HG03439 (cell line): ENCODE data around the gene RNPS1.
A peak's percentile ranks its signal among the peaks of the same experiment; 100 is the strongest.

ENCODE experiments used
- ATAC-seq: cut with Tn5 transposase; IDR thresholded peaks from one replicate; pipeline ENCODE4 v1.9.1; 2021; ENCODE audit warnings: mild to moderate bottlenecking, moderate library complexity; ENCODE audit not compliant: unreplicated experiment

RNPS1 gene

GRCh38 chr16:2236337-2237101, 31.4 kb downstream of the RNPS1 start, which contains the start of gene DNASE1L2:
TSS of gene DNASE1L2 (plus strand) at chr16:2236444. CDS start at chr16:2236817, 373 bp downstream.
- ATAC-seq, result no peak

- ATAC-seq, result no peak
Observed at GRCh38 chr16:2235695-2236336, 32.1 kb downstream of the RNPS1 start.

- no peak for ATAC-seq
Observed at GRCh38 chr16:2235234-2235651, 32.7 kb downstream of the RNPS1 start.

GRCh38 chr16:2234813-2235170, 33.1 kb downstream of the RNPS1 start:
- no peak for ATAC-seq

GRCh38 chr16:2233872-2234812, 33.8 kb downstream of the RNPS1 start:
- ATAC-seq, result no peak

- ATAC-seq, result no peak
Observed at GRCh38 chr16:2233046-2233775, 34.7 kb downstream of the RNPS1 start.

- ATAC-seq, result no peak
Observed at GRCh38 chr16:2232094-2232990, 35.6 kb downstream of the RNPS1 start.

- ATAC-seq, result no peak
Observed at GRCh38 chr16:2231016-2231931, 36.7 kb downstream of the RNPS1 start.

GRCh38 chr16:2230376-2230775, 37.5 kb downstream of the RNPS1 start:
- no peak for ATAC-seq

GRCh38 chr16:2229632-2230250, 38.2 kb downstream of the RNPS1 start:
- no peak for ATAC-seq

GRCh38 chr16:2229091-2229490, 38.8 kb downstream of the RNPS1 start:
- ATAC-seq, result no peak

GRCh38 chr16:2228161-2228824, 39.6 kb downstream of the RNPS1 start:
- ATAC-seq, result no peak

GRCh38 chr16:2226918-2227317, 41.0 kb downstream of the RNPS1 start:
- ATAC-seq, result no peak

GRCh38 chr16:2226245-2226793, 41.6 kb downstream of the RNPS1 start:
- no peak for ATAC-seq

- ATAC-seq, result peak; percentile 23
Observed at GRCh38 chr16:2223942-2224486, 43.9 kb downstream of the RNPS1 start.

GRCh38 chr16:2223221-2223941, 44.5 kb downstream of the RNPS1 start, which contains the start of gene E4F1:
TSS of gene E4F1 (plus strand) at chr16:2223591. CDS start at chr16:2223614, 23 bp downstream.
- peak; percentile 93 for ATAC-seq
